Ovary (tissue), 3 donors: ENCODE measurements around the gene ABCC11.

Source experiments
- EP300 ChIP-seq: sonication (generic); formaldehyde crosslinking; IDR thresholded peaks from one replicate; pipeline ENCODE4 v1.6.1; 2017; ENCODE audit warnings: antibody characterized with exemption
- TF ChIP-seq, protein P1 (sequence below), 3 donors: fragments of 450-650 bp in 2 of 3; fragments of 200-600 bp in 1 of 3; IDR thresholded peaks; one replicate each; pipeline versions ENCODE4 v1.5.1 to v1.8.0; 2016 to 2022; ENCODE audit warnings: antibody characterized with exemption in 3 of 3, mild to moderate bottlenecking in 1 of 3
- donor health status: DM: no; HTN: no; CAD: no.

DNA sequence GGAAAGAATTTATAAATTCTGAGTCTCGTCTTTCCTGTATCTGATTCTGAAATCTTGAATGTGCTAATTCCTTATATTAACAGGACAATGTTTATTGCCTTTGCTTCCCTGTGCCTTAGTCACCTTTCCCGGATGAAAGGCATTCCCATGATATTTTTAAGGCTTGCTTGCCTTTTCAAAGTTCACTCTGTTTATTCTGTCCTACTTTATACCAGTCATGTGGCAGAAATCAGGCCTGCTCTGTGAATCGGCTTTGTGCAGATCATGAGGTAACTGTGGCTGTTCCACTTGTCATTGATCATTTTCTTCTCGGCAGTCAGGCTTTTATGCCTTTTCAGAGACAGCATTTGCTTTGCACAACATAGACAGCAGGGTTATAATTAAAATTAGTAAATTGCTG, 28.8 kb upstream of the ABCC11 start:
- TF ChIP-seq, protein P1, sequence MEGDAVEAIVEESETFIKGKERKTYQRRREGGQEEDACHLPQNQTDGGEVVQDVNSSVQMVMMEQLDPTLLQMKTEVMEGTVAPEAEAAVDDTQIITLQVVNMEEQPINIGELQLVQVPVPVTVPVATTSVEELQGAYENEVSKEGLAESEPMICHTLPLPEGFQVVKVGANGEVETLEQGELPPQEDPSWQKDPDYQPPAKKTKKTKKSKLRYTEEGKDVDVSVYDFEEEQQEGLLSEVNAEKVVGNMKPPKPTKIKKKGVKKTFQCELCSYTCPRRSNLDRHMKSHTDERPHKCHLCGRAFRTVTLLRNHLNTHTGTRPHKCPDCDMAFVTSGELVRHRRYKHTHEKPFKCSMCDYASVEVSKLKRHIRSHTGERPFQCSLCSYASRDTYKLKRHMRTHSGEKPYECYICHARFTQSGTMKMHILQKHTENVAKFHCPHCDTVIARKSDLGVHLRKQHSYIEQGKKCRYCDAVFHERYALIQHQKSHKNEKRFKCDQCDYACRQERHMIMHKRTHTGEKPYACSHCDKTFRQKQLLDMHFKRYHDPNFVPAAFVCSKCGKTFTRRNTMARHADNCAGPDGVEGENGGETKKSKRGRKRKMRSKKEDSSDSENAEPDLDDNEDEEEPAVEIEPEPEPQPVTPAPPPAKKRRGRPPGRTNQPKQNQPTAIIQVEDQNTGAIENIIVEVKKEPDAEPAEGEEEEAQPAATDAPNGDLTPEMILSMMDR (IDR thresholded peaks at IDR 0.05), result no peak
- TF ChIP-seq EP300, result no peak
